Activated T-cell treated with anti-CD3 and anti-CD28 coated beads, Interleukin-2, amount 50 U/mL, for 24 hours (primary cell): Measurements from ENCODE around the gene F5.

Experiments used
- DNase-seq: peaks from one replicate; pipeline ENCODE4 v3.0.0-alpha.2; 2020
- H3K27ac Mint-ChIP-seq: 2 replicates; pipeline ENCODE4 v1.8.0; 2020; ENCODE audit warnings: mild to moderate bottlenecking, mixed read lengths
- H3K27me3 Mint-ChIP-seq: 2 replicates; pipeline ENCODE4 v1.8.0; 2020; ENCODE audit warnings: mixed read lengths
- H3K36me3 Mint-ChIP-seq: 2 replicates; pipeline ENCODE4 v1.8.0; 2020; ENCODE audit warnings: low read depth, mixed read lengths
- H3K4me1 Mint-ChIP-seq: 2 replicates; pipeline ENCODE4 v1.8.0; 2020; ENCODE audit warnings: low read depth, mixed read lengths
- H3K4me3 Mint-ChIP-seq: 2 replicates; pipeline ENCODE4 v1.8.0; 2020; ENCODE audit warnings: mild to moderate bottlenecking, moderate library complexity, mixed read lengths
- H3K9me3 Mint-ChIP-seq: 2 replicates; pipeline ENCODE4 v1.8.0; 2020; ENCODE audit warnings: mixed read lengths

The F5 gene

GRCh38 chr1:169586395-169587255, at the start of gene F5:
F5 (minus strand) TSS chr1:169586481; CDS start chr1:169586386, 95 bp downstream.
- peak; percentile 84 for DNase-seq
- Mint-ChIP-seq H3K4me1 (peaks cover 76% of the 10 kb centered on the region), H3K27ac (peak within 1 kb of the TSS; percentile 97)

GRCh38 chr1:169634877-169635276, 48.6 kb upstream of the F5 start:
- DNase-seq: no peak
- peaks cover 10% of the 10 kb centered on the region for H3K36me3 Mint-ChIP-seq
- H3K4me1 Mint-ChIP-seq: peaks cover 22% of the 10 kb centered on the region
- H3K27ac Mint-ChIP-seq: no peak overlapping the region
- H3K9me3 Mint-ChIP-seq: peaks cover 24% of the 10 kb centered on the region
- no peaks in the 10 kb centered on the region for H3K27me3 Mint-ChIP-seq
- no peak overlapping the region for H3K4me3 Mint-ChIP-seq

More at GRCh38 chr1:169586395-169587255, at the start of gene F5:
- Mint-ChIP-seq H3K36me3 (peaks cover 39% of the 10 kb centered on the region), H3K27me3 (no peaks in the 10 kb centered on the region), H3K9me3 (no peaks in the 10 kb centered on the region), H3K4me3 (peak within 1 kb of the TSS; percentile 95)

GRCh38 chr1:169634145-169634544, 47.9 kb upstream of the F5 start:
- DNase-seq: no peak
- Mint-ChIP-seq H3K36me3 (peaks cover 10% of the 10 kb centered on the region), H3K27me3 (no peaks in the 10 kb centered on the region), H3K4me3 (no peak overlapping the region), H3K9me3 (peaks cover 24% of the 10 kb centered on the region), H3K4me1 (peaks cover 23% of the 10 kb centered on the region), H3K27ac (no peak overlapping the region)

GRCh38 chr1:169631249-169631648, 45.0 kb upstream of the F5 start:
- peaks cover 10% of the 10 kb centered on the region for H3K36me3 Mint-ChIP-seq
- no peak overlapping the region for H3K4me3 Mint-ChIP-seq
- H3K27me3 Mint-ChIP-seq: no peaks in the 10 kb centered on the region
- peaks cover 41% of the 10 kb centered on the region for H3K4me1 Mint-ChIP-seq
- no peak for DNase-seq
- no peak overlapping the region for H3K27ac Mint-ChIP-seq
- peaks cover 19% of the 10 kb centered on the region for H3K9me3 Mint-ChIP-seq

GRCh38 chr1:169630006-169630405, 43.7 kb upstream of the F5 start, which contains the start of gene SELP:
SELP (minus strand) TSS chr1:169630124; CDS start chr1:169630074, 50 bp downstream.
- Mint-ChIP-seq H3K4me3 (no peak within 1 kb of the TSS), H3K9me3 (peaks cover 16% of the 10 kb centered on the region), H3K27ac (no peak within 1 kb of the TSS), H3K36me3 (peaks cover 9% of the 10 kb centered on the region), H3K27me3 (no peaks in the 10 kb centered on the region), H3K4me1 (peaks cover 53% of the 10 kb centered on the region)
- DNase-seq: no peak

- Mint-ChIP-seq H3K4me1 (peaks cover 68% of the 10 kb centered on the region), H3K27ac (peak overlapping the region; percentile 10), H3K9me3 (peaks cover 2% of the 10 kb centered on the region), H3K4me3 (no peak overlapping the region), H3K36me3 (no peaks in the 10 kb centered on the region), H3K27me3 (no peaks in the 10 kb centered on the region)
- DNase-seq: no peak
These were observed 38.6 kb upstream of the F5 start for GRCh38 chr1:169624912-169625311.

- Mint-ChIP-seq H3K27me3 (no peaks in the 10 kb centered on the region), H3K27ac (no peak overlapping the region), H3K36me3 (no peaks in the 10 kb centered on the region), H3K4me1 (peaks cover 61% of the 10 kb centered on the region), H3K9me3 (peaks cover 2% of the 10 kb centered on the region), H3K4me3 (no peak overlapping the region)
- no peak for DNase-seq
These were observed 37.8 kb upstream of the F5 start for GRCh38 chr1:169624122-169624521.

GRCh38 chr1:169623132-169623926, 37.0 kb upstream of the F5 start:
- DNase-seq: no peak
- H3K27me3 Mint-ChIP-seq: no peaks in the 10 kb centered on the region
- peaks cover 2% of the 10 kb centered on the region for H3K9me3 Mint-ChIP-seq
- H3K4me3 Mint-ChIP-seq: no peak overlapping the region
- peaks cover 55% of the 10 kb centered on the region for H3K4me1 Mint-ChIP-seq
- H3K36me3 Mint-ChIP-seq: no peaks in the 10 kb centered on the region
- H3K27ac Mint-ChIP-seq: peak overlapping the region; percentile 73

- no peak overlapping the region for H3K4me3 Mint-ChIP-seq
- no peaks in the 10 kb centered on the region for H3K9me3 Mint-ChIP-seq
- no peak overlapping the region for H3K27ac Mint-ChIP-seq
- H3K27me3 Mint-ChIP-seq: no peaks in the 10 kb centered on the region
- no peaks in the 10 kb centered on the region for H3K36me3 Mint-ChIP-seq
- no peak for DNase-seq
- H3K4me1 Mint-ChIP-seq: peaks cover 45% of the 10 kb centered on the region
These were observed 34.3 kb upstream of the F5 start for GRCh38 chr1:169620565-169620964.

GRCh38 chr1:169618367-169618766, 32.1 kb upstream of the F5 start:
- Mint-ChIP-seq H3K27me3 (no peaks in the 10 kb centered on the region), H3K4me3 (no peak overlapping the region), H3K27ac (no peak overlapping the region), H3K4me1 (peaks cover 28% of the 10 kb centered on the region), H3K36me3 (no peaks in the 10 kb centered on the region), H3K9me3 (no peaks in the 10 kb centered on the region)
- no peak for DNase-seq

GRCh38 chr1:169615803-169616202, 29.5 kb upstream of the F5 start:
- peaks cover 27% of the 10 kb centered on the region for H3K4me1 Mint-ChIP-seq
- no peaks in the 10 kb centered on the region for H3K9me3 Mint-ChIP-seq
- H3K27ac Mint-ChIP-seq: no peak overlapping the region
- no peaks in the 10 kb centered on the region for H3K36me3 Mint-ChIP-seq
- no peaks in the 10 kb centered on the region for H3K27me3 Mint-ChIP-seq
- no peak overlapping the region for H3K4me3 Mint-ChIP-seq
- DNase-seq: no peak

GRCh38 chr1:169610858-169611257, 24.6 kb upstream of the F5 start:
- no peak overlapping the region for H3K4me3 Mint-ChIP-seq
- H3K4me1 Mint-ChIP-seq: peaks cover 24% of the 10 kb centered on the region
- H3K9me3 Mint-ChIP-seq: no peaks in the 10 kb centered on the region
- H3K27me3 Mint-ChIP-seq: no peaks in the 10 kb centered on the region
- no peak for DNase-seq
- H3K36me3 Mint-ChIP-seq: no peaks in the 10 kb centered on the region
- H3K27ac Mint-ChIP-seq: no peak overlapping the region

GRCh38 chr1:169610108-169610507, 23.8 kb upstream of the F5 start:
- Mint-ChIP-seq H3K4me1 (peaks cover 24% of the 10 kb centered on the region), H3K27me3 (no peaks in the 10 kb centered on the region), H3K27ac (no peak overlapping the region), H3K36me3 (no peaks in the 10 kb centered on the region), H3K4me3 (no peak overlapping the region), H3K9me3 (no peaks in the 10 kb centered on the region)
- DNase-seq: no peak

- Mint-ChIP-seq H3K27me3 (no peaks in the 10 kb centered on the region), H3K4me3 (no peak overlapping the region), H3K4me1 (peaks cover 39% of the 10 kb centered on the region), H3K36me3 (no peaks in the 10 kb centered on the region), H3K9me3 (no peaks in the 10 kb centered on the region), H3K27ac (no peak overlapping the region)
- no peak for DNase-seq
These were observed 21.9 kb upstream of the F5 start for GRCh38 chr1:169608226-169608625.
